GM12878 (cell line): ENCODE measurements around the gene ITPR3. TPM values are rescaled to one million over a fixed set of nuclear protein-coding genes. Genes with fewer than 3 reads are reported as not detected.

Experiments
- ATF3 ChIP-seq: IDR thresholded peaks from 2 replicates; pipeline ENCODE4 v1.6.1; 2011; ENCODE audit warnings: low read depth, mild to moderate bottlenecking, low read length, moderate library complexity, borderline replicate concordance; ENCODE audit errors: extremely low read depth
- CTCF ChIP-seq, 3 experiments: IDR thresholded peaks in 2 of 3; conservative IDR thresholded peaks in 1 of 3; 2 replicates each; pipeline ENCODE4 v1.5.1; 2011; ENCODE audit warnings: low read depth in 3 of 3, low read length in 3 of 3, mild to moderate bottlenecking in 3 of 3, control low read depth in 2 of 3, moderate library complexity in 2 of 3, inconsistent platforms in 1 of 3, mixed read lengths in 1 of 3; ENCODE audit not compliant: control insufficient read depth in 2 of 3, insufficient read depth in 1 of 3; ENCODE audit errors: extremely low read depth in 1 of 3
- FOXM1 ChIP-seq: IDR thresholded peaks from 2 replicates; pipeline ENCODE4 v1.6.1; 2012; ENCODE audit warnings: low read depth, mild to moderate bottlenecking, inconsistent platforms, low read length, moderate library complexity
- HDAC6 ChIP-seq: fragments of 200-600 bp; sonication (generic); IDR thresholded peaks from one replicate; pipeline ENCODE4 v1.8.0; 2017; ENCODE audit warnings: antibody characterized with exemption; ENCODE audit not compliant: unreplicated experiment
- JUND ChIP-seq: IDR thresholded peaks from 2 replicates; pipeline ENCODE4 v1.6.1; 2012; ENCODE audit warnings: low read depth, mild to moderate bottlenecking, low read length, improper control_type of control experiment, moderate library complexity
- KDM1A ChIP-seq: fragments of 200-600 bp; sonication (generic); IDR thresholded peaks from 2 replicates; pipeline ENCODE4 v1.6.1; 2016; ENCODE audit warnings: borderline replicate concordance
- MXI1 ChIP-seq: fragments of 150-350 bp; IDR thresholded peaks from 2 replicates; pipeline ENCODE4 v1.6.1; 2011; ENCODE audit warnings: low read depth, mild to moderate bottlenecking, inconsistent platforms, low read length, improper control_type of control experiment
- NRF1 ChIP-seq: conservative IDR thresholded peaks from 2 replicates; pipeline ENCODE4 v1.6.1; 2011; ENCODE audit warnings: mild to moderate bottlenecking, low read depth, low read length, improper control_type of control experiment
- RAD21 ChIP-seq: IDR thresholded peaks from 2 replicates; pipeline ENCODE4 v1.6.1; 2011; ENCODE audit warnings: mild to moderate bottlenecking, low read depth, low read length, moderate library complexity; ENCODE audit not compliant: insufficient read depth
- RUNX3 ChIP-seq: IDR thresholded peaks from 2 replicates; pipeline ENCODE4 v1.6.1; 2012; ENCODE audit warnings: low read length, inconsistent platforms
- SIX5 ChIP-seq: IDR thresholded peaks from 2 replicates; pipeline ENCODE4 v1.6.1; 2011; ENCODE audit warnings: mild to moderate bottlenecking, low read depth, low read length, moderate library complexity; ENCODE audit not compliant: severe bottlenecking
- SMC3 ChIP-seq: IDR thresholded peaks from 2 replicates; pipeline ENCODE4 v1.6.1; 2011; ENCODE audit warnings: low read length, improper control_type of control experiment, borderline replicate concordance
- SP1 ChIP-seq: IDR thresholded peaks from one replicate; pipeline ENCODE4 v1.6.1; 2011; ENCODE audit warnings: low read depth, low read length
- SUZ12 ChIP-seq: fragments of 200-600 bp; sonication (generic); IDR thresholded peaks from one replicate; pipeline ENCODE4 v1.6.1; 2018; ENCODE audit warnings: antibody characterized with exemption, mild to moderate bottlenecking; ENCODE audit not compliant: unreplicated experiment
- YY1 ChIP-seq: IDR thresholded peaks from 2 replicates; pipeline ENCODE4 v1.6.1; 2011; ENCODE audit warnings: low read depth, mild to moderate bottlenecking, low read length
- ZBTB11 ChIP-seq: fragments of 450-650 bp; formaldehyde crosslinking; IDR thresholded peaks from 2 replicates; pipeline ENCODE4 v1.5.0; 2022; ENCODE audit warnings: mild to moderate bottlenecking, missing genetic modification characterization
- ZBTB4 ChIP-seq: fragments of 450-650 bp; formaldehyde crosslinking; IDR thresholded peaks from 2 replicates; pipeline ENCODE4 v1.4.0; 2022; ENCODE audit warnings: mild to moderate bottlenecking, moderate library complexity
- polyA plus RNA-seq, 11 experiments: library from polyadenylated mRNA; depleted of rRNA in 4 of 11; unstranded in 6 of 11; stranded (reverse) in 5 of 11; fragments of >200 nt; fragmentation: Nextera tagmentation in 4 of 11; fragmentation: Illumina TruSeq in 1 of 11; extraction: Ambion mirVana in 4 of 11; extraction: Trizol in 1 of 11; gene quantifications; 1 replicate in 1 of 11; 2 replicates in 10 of 11; pipeline versions ENCODE4 v1.2.1 to v1.2.3, GENCODE V29; 2011 to 2016; ENCODE audit warnings: inconsistent platforms in 2 of 11, missing spikeins in 2 of 11, low read depth in 1 of 11
- total RNA-seq, 4 experiments: library from RNA; depleted of rRNA in 3 of 4; stranded (reverse); fragments of >200 nt in 3 of 4; fragmentation: Illumina TruSeq in 1 of 4; extraction: Trizol in 1 of 4; gene quantifications; 2 replicates each; pipeline versions ENCODE4 v1.2.1 to v1.2.3, GENCODE V29; 2013 to 2021

Gene ITPR3
- total and polyA plus RNA-seq, 10 of the 15 experiments (the other 5 are each of a cell fraction or from before 2014, with no cell fraction given): 0.32 to 34.0 (median 11.9) TPM

GRCh38 chr6:33700391-33701050 is 79.4 kb downstream of the ITPR3 start (continued):
- peak; percentile 34; the same call in 1 of the 2 replicates for TF ChIP-seq FOXM1
- TF ChIP-seq ATF3: no peak
- TF ChIP-seq MXI1: peak; percentile 50; the same call in 1 of the 2 replicates
- peak; percentile 85 to 89 (median 88) for TF ChIP-seq CTCF (IDR thresholded peaks at IDR 0.05 in 2 of 3, conservative IDR thresholded peaks at IDR 0.05 in 1 of 3; ENCODE audit: control insufficient read depth in 2 of 3, extremely low read depth in 1 of 3, insufficient read depth in 1 of 3, low read depth in 3 of 3, low read length in 3 of 3)
- TF ChIP-seq SUZ12: no peak
- TF ChIP-seq SP1: no peak
- no peak for TF ChIP-seq ZBTB4
- no peak for TF ChIP-seq SIX5
- peak; percentile 73 for TF ChIP-seq SMC3
- TF ChIP-seq NRF1: no peak
- TF ChIP-seq RAD21: peak; percentile 75
- TF ChIP-seq JUND: no peak
- no peak for TF ChIP-seq KDM1A
- TF ChIP-seq RUNX3: peak; percentile 27; the same call in 1 of the 2 replicates
- TF ChIP-seq ZBTB11 (CRISPR knock-in tag): no peak
- no peak for TF ChIP-seq HDAC6
- 0 out of 2 replicates have a peak, but pooled peaks have one; percentile 33 for TF ChIP-seq YY1
- TF ChIP-seq, all 136 proteins: peak for 10
